Coronary artery (tissue), 2 donors: ENCODE results near the gene ZNF101.

Source experiments
- DNase-seq: peaks from one replicate; pipeline ENCODE4 v3.0.0-alpha.2; 2017; ENCODE audit warnings: low spot score
- H3K27ac ChIP-seq, 2 donors: fragments of 200-600 bp; sonication (generic); one replicate each; pipeline ENCODE4 v1.5.1; 2016 to 2019
- H3K4me3 ChIP-seq: fragments of 200-600 bp; sonication (generic); 2 replicates; pipeline ENCODE4 v1.5.1; 2016; ENCODE audit warnings: mild to moderate bottlenecking, moderate library complexity
- CTCF ChIP-seq: fragments of 200-600 bp; sonication (generic); IDR thresholded peaks from one replicate; pipeline ENCODE4 v1.5.1; 2019; ENCODE audit warnings: antibody characterized with exemption

ZNF101 gene

GRCh38 chr19:19668230-19669012, at the start of gene ZNF101:
Gene ZNF101 (plus strand): TSS chr19:19668839. CDS start chr19:19668964, 125 bp downstream.
- no peak for TF ChIP-seq CTCF
- Histone ChIP-seq H3K4me3 (peak within 1 kb of the TSS; percentile 89), H3K27ac (peak within 1 kb of the TSS; percentile 65 to 85)
- peak; percentile 96 for DNase-seq

GRCh38 chr19:19619181-19619848, 49.3 kb upstream of the ZNF101 start:
- TF ChIP-seq CTCF = no peak
- Histone ChIP-seq H3K4me3 (no peak overlapping the region), H3K27ac (no peak overlapping the region)
- DNase-seq = no peak

- DNase-seq = no peak
- Histone ChIP-seq H3K4me3 (no peak overlapping the region), H3K27ac (no peak overlapping the region)
- TF ChIP-seq CTCF = no peak
Measured at GRCh38 chr19:19619849-19620210, 48.8 kb upstream of the ZNF101 start.

GRCh38 chr19:19623383-19623782, 45.3 kb upstream of the ZNF101 start:
- TF ChIP-seq CTCF = no peak
- H3K4me3 ChIP-seq = no peak overlapping the region

GRCh38 chr19:19624032-19624570, 44.5 kb upstream of the ZNF101 start:
- Histone ChIP-seq H3K4me3 (no peak overlapping the region), H3K27ac (no peak overlapping the region)
- no peak for TF ChIP-seq CTCF
- DNase-seq = no peak

More at GRCh38 chr19:19623383-19623782, 45.3 kb upstream of the ZNF101 start:
- no peak overlapping the region for H3K27ac ChIP-seq
- DNase-seq = no peak

GRCh38 chr19:19626516-19627472, 41.8 kb upstream of the ZNF101 start:
- Histone ChIP-seq H3K27ac (no peak overlapping the region), H3K4me3 (no peak overlapping the region)
- DNase-seq = no peak
- TF ChIP-seq CTCF = no peak
